PC-9 (cell line): ENCODE results near the gene NINJ1. TPM values are rescaled to one million over a fixed set of nuclear protein-coding genes. Genes with fewer than 3 reads are reported as not detected.

ENCODE experiments used
- BruUV-seq: library from RNA; stranded (reverse); fragments of 400-500 nt; replicated peaks from 2 replicates; lab custom pipeline; 2021; lab: Mats Ljungman, UMichigan
- CTCF ChIA-PET: fragments of 300-600 bp; sonication (Branson Sonifier 250); formaldehyde crosslinking; loops from one replicate; lab custom pipeline; 2022; ENCODE audit warnings: antibody characterized with exemption; lab: Charles Lee
- POLR2A ChIA-PET: fragments of 300-600 bp; sonication (Branson Sonifier 250); formaldehyde crosslinking; loops from one replicate; lab custom pipeline; 2022; ENCODE audit warnings: antibody characterized with exemption; ENCODE audit not compliant: unreplicated experiment; lab: Charles Lee
- DNase-seq, 2 experiments: peaks; one replicate each; pipeline versions ENCODE4 v3.0.0 to v3.0.0-alpha.2; 2015 to 2022; ENCODE audit warnings: mixed read lengths in 1 of 2
- H2AFZ ChIP-seq: fragments of 200-600 bp; sonication (generic); 2 replicates; pipeline ENCODE4 v1.8.1; 2017; ENCODE audit warnings: antibody characterized with exemption
- H3F3A ChIP-seq: fragments of 200-600 bp; sonication (generic); 2 replicates; pipeline ENCODE4 v1.8.1; 2017; ENCODE audit warnings: antibody characterized with exemption, mild to moderate bottlenecking, low read depth; ENCODE audit not compliant: insufficient read depth
- H3K27ac ChIP-seq: fragments of 200-600 bp; sonication (generic); 2 replicates; pipeline ENCODE4 v1.6.1; 2016; ENCODE audit warnings: mixed run types
- H3K27me3 ChIP-seq: fragments of 200-600 bp; sonication (generic); 2 replicates; pipeline ENCODE4 v1.6.1; 2016; ENCODE audit warnings: low read depth, mixed run types; ENCODE audit not compliant: insufficient read depth
- H3K36me3 ChIP-seq: fragments of 200-600 bp; sonication (generic); 2 replicates; pipeline ENCODE4 v1.6.1; 2016; ENCODE audit warnings: low read depth, mixed run types
- H3K4me1 ChIP-seq: fragments of 200-600 bp; sonication (generic); replicated peaks from 2 replicates; pipeline ENCODE4 v1.6.1; 2016; ENCODE audit warnings: mixed run types; ENCODE audit not compliant: insufficient read depth
- H3K4me2 ChIP-seq: fragments of 200-600 bp; sonication (generic); 2 replicates; pipeline ENCODE4 v1.6.1; 2017; ENCODE audit warnings: mixed run types
- H3K4me3 ChIP-seq: fragments of 200-600 bp; sonication (generic); 2 replicates; pipeline ENCODE4 v1.6.1; 2016; ENCODE audit warnings: mixed run types
- H3K79me2 ChIP-seq: fragments of 200-600 bp; sonication (generic); 2 replicates; pipeline ENCODE4 v1.6.1; 2017; ENCODE audit warnings: low read depth, mixed run types
- H3K9me2 ChIP-seq: fragments of 200-600 bp; sonication (generic); 2 replicates; pipeline ENCODE4 v1.8.1; 2017; ENCODE audit warnings: mild to moderate bottlenecking; ENCODE audit not compliant: insufficient read depth
- H3K9me3 ChIP-seq: fragments of 200-600 bp; sonication (generic); 2 replicates; pipeline ENCODE4 v1.8.1; 2016; ENCODE audit warnings: low read depth; ENCODE audit not compliant: insufficient read depth
- H4K20me1 ChIP-seq: fragments of 200-600 bp; sonication (generic); 2 replicates; pipeline ENCODE4 v1.8.1; 2017; ENCODE audit not compliant: insufficient read depth
- CTCF ChIP-seq: fragments of 200-600 bp; sonication (generic); conservative IDR thresholded peaks from 2 replicates; pipeline ENCODE4 v1.6.1; 2017; ENCODE audit warnings: mixed run types, antibody characterized with exemption, mild to moderate bottlenecking, moderate library complexity
- EZH2 ChIP-seq: fragments of 200-600 bp; sonication (generic); IDR thresholded peaks from 2 replicates; pipeline ENCODE4 v1.8.0; 2017; ENCODE audit warnings: antibody characterized with exemption, low read depth
- intact Hi-C: fragments of 100-400 bp; cut with micrococcal nuclease; formaldehyde crosslinking; loops from one replicate; pipeline ENCODE4 v1.10.0; 2022; ENCODE audit not compliant: unreplicated experiment
- total RNA-seq: library from RNA; stranded (reverse); gene quantifications from 2 replicates; pipeline ENCODE4 v1.2.3, GENCODE V29; 2021

Gene NINJ1
- total RNA-seq, 1 experiment from 2014 or later = 115 TPM

- TF ChIP-seq CTCF (no peak), EZH2 (no peak)
- Histone ChIP-seq H3F3A (peaks cover 7% of the 10 kb centered on the region; the same call in 1 of the 2 replicates), H3K9me3 (no peaks in the 10 kb centered on the region), H4K20me1 (peaks cover 37% of the 10 kb centered on the region), H3K79me2 (peaks cover 63% of the 10 kb centered on the region), H3K4me2 (peak overlapping the region; percentile 82), H2AFZ (no peak overlapping the region), H3K9me2 (no peaks in the 10 kb centered on the region), H3K4me3 (peak overlapping the region; percentile 88), H3K27me3 (no peaks in the 10 kb centered on the region), H3K27ac (no peak overlapping the region), H3K36me3 (no peaks in the 10 kb centered on the region), H3K4me1 (peaks cover 26% of the 10 kb centered on the region)
- DNase-seq = peak in 1 of 2 experiments; percentile 51
- intact Hi-C loops = loop anchor here (2.0 to 5.0 kb wide), 2 partner anchors 14 to 445 kb away; partner anchors contain the start of gene PHF2
- CTCF ChIA-PET = no interaction called here
- no TSS peak for BruUV-seq
- POLR2A ChIA-PET = interaction anchor here (0.6 kb wide), 1 partner anchor 12 kb away, joined by 3 read pairs; no protein-coding TSS in a partner anchor
Observed at GRCh38 chr9:93132287-93132927, 1.6 kb downstream of the NINJ1 start.

- TF ChIP-seq CTCF (no peak), EZH2 (no peak)
- no peak overlapping the region for H3K27ac ChIP-seq
- ChIA-PET POLR2A (no interaction called here), CTCF (no interaction called here)
- intact Hi-C loops = loop anchor here (2.0 to 5.0 kb wide), 2 partner anchors 13 to 446 kb away; partner anchors contain the start of gene PHF2
- no peak overlapping the region for H2AFZ ChIP-seq
- H3K79me2 ChIP-seq = peaks cover 66% of the 10 kb centered on the region
- H3K36me3 ChIP-seq = no peaks in the 10 kb centered on the region
- BruUV-seq = no TSS peak
- H3K4me1 ChIP-seq = peaks cover 26% of the 10 kb centered on the region
- H3K9me3 ChIP-seq = no peaks in the 10 kb centered on the region
- H3K4me2 ChIP-seq = peak overlapping the region; percentile 82
- peaks cover 7% of the 10 kb centered on the region; the same call in 1 of the 2 replicates for H3F3A ChIP-seq
- H3K9me2 ChIP-seq = no peaks in the 10 kb centered on the region
- H3K27me3 ChIP-seq = no peaks in the 10 kb centered on the region
- DNase-seq = no peak
- peak overlapping the region; percentile 88; the same call in 1 of the 2 replicates for H3K4me3 ChIP-seq
- H4K20me1 ChIP-seq = peaks cover 37% of the 10 kb centered on the region
Observed at GRCh38 chr9:93131599-93132286, 2.3 kb downstream of the NINJ1 start.

- H3K4me1 ChIP-seq = peaks cover 26% of the 10 kb centered on the region
- peak overlapping the region; percentile 82; the same call in 1 of the 2 replicates for H3K4me2 ChIP-seq
Observed at GRCh38 chr9:93130861-93131481, 3.1 kb downstream of the NINJ1 start.

More at GRCh38 chr9:93130861-93131481, 3.1 kb downstream of the NINJ1 start:
- TF ChIP-seq EZH2 (no peak), CTCF (no peak)
- no peaks in the 10 kb centered on the region for H3K9me2 ChIP-seq
- H3K27ac ChIP-seq = no peak overlapping the region
- ChIA-PET CTCF (no interaction called here), POLR2A (no interaction called here)
- no peaks in the 10 kb centered on the region for H3K36me3 ChIP-seq
- no peaks in the 10 kb centered on the region for H3K9me3 ChIP-seq
- H4K20me1 ChIP-seq = peaks cover 37% of the 10 kb centered on the region
- BruUV-seq = no TSS peak
- H3F3A ChIP-seq = peaks cover 7% of the 10 kb centered on the region; the same call in 1 of the 2 replicates
- H2AFZ ChIP-seq = no peak overlapping the region
- no peak for DNase-seq
- H3K27me3 ChIP-seq = no peaks in the 10 kb centered on the region
- H3K4me3 ChIP-seq = no peak overlapping the region
- intact Hi-C loops = loop anchor here (5.0 kb wide), 1 partner anchor 446 kb away; the partner anchor contains the start of gene PHF2
- peaks cover 66% of the 10 kb centered on the region for H3K79me2 ChIP-seq
